DND-41 (cell line): ENCODE results near the gene FGFR3.

Source experiments
- EZH2 ChIP-seq: IDR thresholded peaks from 3 replicates; pipeline ENCODE4 v1.6.1; 2012; ENCODE audit warnings: borderline replicate concordance, low read depth, mild to moderate bottlenecking, moderate library complexity, low read length, inconsistent platforms; ENCODE audit not compliant: severe bottlenecking
- TF ChIP-seq, protein P1 (sequence below): IDR thresholded peaks from 2 replicates; pipeline ENCODE4 v1.5.1; 2012; ENCODE audit warnings: borderline replicate concordance, low read length, moderate library complexity, mild to moderate bottlenecking; ENCODE audit not compliant: poor library complexity, severe bottlenecking; ENCODE audit errors: extremely low read depth

DNA sequence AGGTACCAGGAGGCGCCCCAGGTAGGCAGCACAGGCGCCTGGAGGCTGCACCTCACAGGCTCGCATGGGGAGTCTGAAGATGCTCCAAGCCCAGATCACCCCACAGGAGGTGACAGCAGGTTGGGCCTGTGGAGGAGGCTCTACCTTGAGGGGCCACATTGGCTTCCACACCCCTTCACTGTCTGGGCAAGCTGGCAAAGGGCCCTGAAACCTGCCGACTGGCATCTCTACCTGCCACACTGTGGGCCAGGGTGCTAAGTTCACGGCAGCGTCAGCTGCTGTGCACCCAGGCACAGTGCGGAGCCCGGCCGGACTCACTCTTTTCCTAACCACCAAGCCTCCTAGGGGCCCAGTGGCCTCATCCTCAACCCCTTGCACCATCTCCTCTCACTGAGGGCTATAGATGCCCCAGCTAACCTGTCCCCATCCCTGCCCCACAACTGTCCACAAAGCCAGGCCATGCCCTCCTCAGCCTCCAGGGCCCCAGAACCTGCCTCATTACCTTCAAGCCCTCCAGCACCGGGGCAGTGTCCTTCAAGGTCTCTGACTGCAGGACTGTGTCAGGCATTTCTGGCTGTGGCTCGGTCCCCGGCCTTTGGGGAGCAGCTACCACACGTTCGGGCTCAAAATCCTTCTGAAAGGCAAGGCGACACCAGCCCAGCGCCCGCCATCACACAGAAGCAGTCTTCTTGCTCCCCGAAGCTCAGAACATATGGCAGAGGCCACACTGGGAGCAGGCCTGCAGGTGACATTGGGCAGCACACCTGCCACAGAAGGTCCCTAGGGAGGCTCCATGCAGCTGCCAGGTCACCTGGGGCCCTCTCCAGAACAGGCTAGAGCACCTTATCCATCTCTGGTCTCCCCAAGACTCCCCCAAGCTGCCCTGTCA lies 28.8 kb downstream of the FGFR3 start:
- TF ChIP-seq, protein P1, sequence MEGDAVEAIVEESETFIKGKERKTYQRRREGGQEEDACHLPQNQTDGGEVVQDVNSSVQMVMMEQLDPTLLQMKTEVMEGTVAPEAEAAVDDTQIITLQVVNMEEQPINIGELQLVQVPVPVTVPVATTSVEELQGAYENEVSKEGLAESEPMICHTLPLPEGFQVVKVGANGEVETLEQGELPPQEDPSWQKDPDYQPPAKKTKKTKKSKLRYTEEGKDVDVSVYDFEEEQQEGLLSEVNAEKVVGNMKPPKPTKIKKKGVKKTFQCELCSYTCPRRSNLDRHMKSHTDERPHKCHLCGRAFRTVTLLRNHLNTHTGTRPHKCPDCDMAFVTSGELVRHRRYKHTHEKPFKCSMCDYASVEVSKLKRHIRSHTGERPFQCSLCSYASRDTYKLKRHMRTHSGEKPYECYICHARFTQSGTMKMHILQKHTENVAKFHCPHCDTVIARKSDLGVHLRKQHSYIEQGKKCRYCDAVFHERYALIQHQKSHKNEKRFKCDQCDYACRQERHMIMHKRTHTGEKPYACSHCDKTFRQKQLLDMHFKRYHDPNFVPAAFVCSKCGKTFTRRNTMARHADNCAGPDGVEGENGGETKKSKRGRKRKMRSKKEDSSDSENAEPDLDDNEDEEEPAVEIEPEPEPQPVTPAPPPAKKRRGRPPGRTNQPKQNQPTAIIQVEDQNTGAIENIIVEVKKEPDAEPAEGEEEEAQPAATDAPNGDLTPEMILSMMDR = no peak
- TF ChIP-seq EZH2 = no peak
